Pancreas (tissue), 10 donors: ENCODE data around the gene CD163L1. TPM values are rescaled to one million over a fixed set of nuclear protein-coding genes. Genes with fewer than 3 reads are reported as not detected.

ENCODE experiments used
- ATAC-seq, 4 donors: fragments of 200-7000 bp; cut with Tn5 transposase; one replicate each; pipeline versions ENCODE4 v1.8.0 to v1.9.1; 2020; ENCODE audit warnings: mild to moderate bottlenecking in 4 of 4, moderate library complexity in 4 of 4
- DNase-seq, 6 donors: peaks; one replicate each; pipeline ENCODE4 v3.0.0-alpha.2; 2020
- FAIRE-seq: peaks from 2 replicates; lab custom pipeline; 2012; peaks lifted over from hg19 to GRCh38; lab: Jason Lieb, UNC
- H3K27ac ChIP-seq, 4 donors: fragments of 200-600 bp; sonication (generic); 1 replicate in 3 of 4; 2 replicates in 1 of 4; pipeline versions ENCODE4 v1.5.0 to v1.8.0; 2020
- H3K27me3 ChIP-seq, 4 donors: fragments of 200-600 bp; one replicate each; pipeline ENCODE4 v1.8.0; 2021
- H3K36me3 ChIP-seq, 3 donors: fragments of 200-600 bp; sonication (generic) in 1 of 3; one replicate each; pipeline versions ENCODE4 v1.5.0 to v1.8.0; 2020 to 2021
- H3K4me1 ChIP-seq, 3 donors: fragments of 200-600 bp; one replicate each; pipeline ENCODE4 v1.8.0; 2021
- H3K4me3 ChIP-seq, 4 donors: fragments of 200-600 bp; sonication (generic) in 2 of 4; one replicate each; pipeline versions ENCODE4 v1.5.0 to v1.8.0; 2020 to 2021
- H3K9me3 ChIP-seq, 4 donors: fragments of 200-600 bp; one replicate each; pipeline ENCODE4 v1.8.0; 2021
- CTCF ChIP-seq, 4 donors: fragments of 200-600 bp; sonication (generic) in 3 of 4; IDR thresholded peaks; one replicate each; pipeline versions ENCODE4 v1.5.0 to v1.8.0; 2021; ENCODE audit warnings: antibody characterized with exemption in 4 of 4
- WGBS, 2 donors: extraction: QIAGEN DNeasy Blood & Tissue Kit; methylation state at CpG; one replicate each; pipeline ENCODE4 v1.1.7; 2013; 5-methylcytosine and 5-hydroxymethylcytosine counted together
- intact Hi-C, 3 donors: fragments of 100-400 bp; cut with DNase I; formaldehyde crosslinking; loops; one replicate each; pipeline versions ENCODE4 v1.11.1 to v1.14.2; 2022
- polyA plus RNA-seq, 2 donors: library from polyadenylated mRNA; stranded (reverse); fragments of 200-250 nt; gene quantifications; one replicate each; pipeline ENCODE4 v1.2.3, GENCODE V29; 2013
- total RNA-seq, 6 donors: library from RNA; stranded (reverse); fragmentation: NEBNext Ultra II Directional in 4 of 6; extraction: Animal tissue kit (Norgen Biotek cat#: 25700) in 4 of 6; gene quantifications; one replicate each; pipeline versions ENCODE4 v1.2.1 to v1.2.4, GENCODE V29; 2021 to 2023
- donor health status: healthy with polysubstance abuse.
- donor health status: DM: no; HTN: no; CAD: no; lungs with moderate emphysema.
- donor health status: DM: no; HTN: no; CAD: no.
- donor health status: control.
- donor health status: control.
- donor health status: Bipolar disorder and iron deficiency.
- donor health status: DM: yes; HTN: yes; CAD: no.
- donor health status: DM: no; HTN: no; CAD: no.
- donor health status: DM: no; HTN: no; CAD: no.
- donor health status: DM: yes; HTN: yes; CAD: no.

The CD163L1 gene
- total and polyA plus RNA-seq, 8 donors: 0.43 to 3.8 (median 1.2) TPM

GRCh38 chr12:7450667-7451066 is 6.7 kb upstream of the CD163L1 start:
- Histone ChIP-seq H3K36me3 (no peaks in the 10 kb centered on the region), H3K4me3 (no peak overlapping the region), H3K4me1 (no peaks in the 10 kb centered on the region), H3K27me3 (no peaks in the 10 kb centered on the region), H3K9me3 (no peaks in the 10 kb centered on the region), H3K27ac (no peak overlapping the region)
- WGBS, 2 donors: 54 to 62% methylated on average over 7 of the region's 7 CpGs
- FAIRE-seq: no peak
- intact Hi-C loops: no loop called here
- ATAC-seq: no peak
- no peak for DNase-seq
- TF ChIP-seq CTCF (IDR thresholded peaks at IDR 0.05): no peak

GRCh38 chr12:7448099-7448498 is 4.1 kb upstream of the CD163L1 start:
- no peak for TF ChIP-seq CTCF (IDR thresholded peaks at IDR 0.05)
- Histone ChIP-seq H3K36me3 (no peaks in the 10 kb centered on the region), H3K9me3 (no peaks in the 10 kb centered on the region), H3K27me3 (no peaks in the 10 kb centered on the region), H3K27ac (no peak overlapping the region), H3K4me1 (no peaks in the 10 kb centered on the region), H3K4me3 (no peak overlapping the region)
- ATAC-seq (no peak), DNase-seq (no peak), FAIRE-seq (no peak)
- intact Hi-C loops: no loop called here
- 81 to 85% methylated on average over 1 of the region's 1 CpG for WGBS, 2 donors

- Histone ChIP-seq H3K27ac (no peak overlapping the region), H3K4me3 (no peak overlapping the region), H3K9me3 (no peaks in the 10 kb centered on the region), H3K36me3 (no peaks in the 10 kb centered on the region), H3K27me3 (no peaks in the 10 kb centered on the region), H3K4me1 (no peaks in the 10 kb centered on the region)
- DNase-seq (no peak), FAIRE-seq (no peak), ATAC-seq (no peak)
- intact Hi-C loops: no loop called here
- 70 to 77% methylated on average over 4 of the region's 4 CpGs for WGBS, 2 donors
- no peak for TF ChIP-seq CTCF (IDR thresholded peaks at IDR 0.05)
Measured at GRCh38 chr12:7444537-7444936, 584 bp upstream of the CD163L1 start.

- FAIRE-seq: no peak
- intact Hi-C loops: no loop called here
Measured at GRCh38 chr12:7441216-7441615, 2.7 kb downstream of the CD163L1 start.

More at GRCh38 chr12:7441216-7441615, 2.7 kb downstream of the CD163L1 start:
- Histone ChIP-seq H3K9me3 (no peaks in the 10 kb centered on the region), H3K27ac (no peak overlapping the region), H3K36me3 (no peaks in the 10 kb centered on the region), H3K27me3 (no peaks in the 10 kb centered on the region), H3K4me1 (no peaks in the 10 kb centered on the region), H3K4me3 (no peak overlapping the region)
- TF ChIP-seq CTCF (IDR thresholded peaks at IDR 0.05): no peak
- WGBS, 2 donors: 88 to 92% methylated on average over 1 of the region's 1 CpG
- ATAC-seq: no peak
- no peak for DNase-seq
